ENCODE data around the gene TMCC1.

- TF ChIP-seq CTCF (IDR thresholded peaks at IDR 0.05) (no peak), MAZ (IDR thresholded peaks at IDR 0.05; ENCODE audit: borderline replicate concordance, low read depth, low read length) (no peak), EP300 (IDR thresholded peaks at IDR 0.05) (no peak), JUN (IDR thresholded peaks at IDR 0.05) (no peak; a peak in 1 of 5 replicates), RAD21 (conservative IDR thresholded peaks at IDR 0.05 in 1 of 2, IDR thresholded peaks at IDR 0.05 in 1 of 2) (no peak), RFX5 (IDR thresholded peaks at IDR 0.05) (no peak), CEBPB (IDR thresholded peaks at IDR 0.05) (no peak), ESRRA (IDR thresholded peaks at IDR 0.05; ENCODE audit: borderline replicate concordance, low read length) (no peak), MAX (IDR thresholded peaks at IDR 0.05) (no peak), CHD2 (IDR thresholded peaks at IDR 0.05; ENCODE audit: low read length, partially characterized antibody) (no peak), KDM1A (IDR thresholded peaks at IDR 0.05; ENCODE audit: low read depth) (no peak), FOSL2 (IDR thresholded peaks at IDR 0.05) (no peak), FOSL2 (CRISPR knock-in tag; IDR thresholded peaks at IDR 0.05) (no peak)
- TF ChIP-seq, protein P1, sequence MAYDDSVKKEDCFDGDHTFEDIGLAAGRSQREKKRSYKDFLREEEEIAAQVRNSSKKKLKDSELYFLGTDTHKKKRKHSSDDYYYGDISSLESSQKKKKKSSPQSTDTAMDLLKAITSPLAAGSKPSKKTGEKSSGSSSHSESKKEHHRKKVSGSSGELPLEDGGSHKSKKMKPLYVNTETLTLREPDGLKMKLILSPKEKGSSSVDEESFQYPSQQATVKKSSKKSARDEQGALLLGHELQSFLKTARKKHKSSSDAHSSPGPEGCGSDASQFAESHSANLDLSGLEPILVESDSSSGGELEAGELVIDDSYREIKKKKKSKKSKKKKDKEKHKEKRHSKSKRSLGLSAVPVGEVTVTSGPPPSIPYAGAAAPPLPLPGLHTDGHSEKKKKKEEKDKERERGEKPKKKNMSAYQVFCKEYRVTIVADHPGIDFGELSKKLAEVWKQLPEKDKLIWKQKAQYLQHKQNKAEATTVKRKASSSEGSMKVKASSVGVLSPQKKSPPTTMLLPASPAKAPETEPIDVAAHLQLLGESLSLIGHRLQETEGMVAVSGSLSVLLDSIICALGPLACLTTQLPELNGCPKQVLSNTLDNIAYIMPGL (CRISPR knock-in tag; IDR thresholded peaks at IDR 0.05; ENCODE audit: borderline replicate concordance) = no peak
- TF ChIP-seq, protein P2, sequence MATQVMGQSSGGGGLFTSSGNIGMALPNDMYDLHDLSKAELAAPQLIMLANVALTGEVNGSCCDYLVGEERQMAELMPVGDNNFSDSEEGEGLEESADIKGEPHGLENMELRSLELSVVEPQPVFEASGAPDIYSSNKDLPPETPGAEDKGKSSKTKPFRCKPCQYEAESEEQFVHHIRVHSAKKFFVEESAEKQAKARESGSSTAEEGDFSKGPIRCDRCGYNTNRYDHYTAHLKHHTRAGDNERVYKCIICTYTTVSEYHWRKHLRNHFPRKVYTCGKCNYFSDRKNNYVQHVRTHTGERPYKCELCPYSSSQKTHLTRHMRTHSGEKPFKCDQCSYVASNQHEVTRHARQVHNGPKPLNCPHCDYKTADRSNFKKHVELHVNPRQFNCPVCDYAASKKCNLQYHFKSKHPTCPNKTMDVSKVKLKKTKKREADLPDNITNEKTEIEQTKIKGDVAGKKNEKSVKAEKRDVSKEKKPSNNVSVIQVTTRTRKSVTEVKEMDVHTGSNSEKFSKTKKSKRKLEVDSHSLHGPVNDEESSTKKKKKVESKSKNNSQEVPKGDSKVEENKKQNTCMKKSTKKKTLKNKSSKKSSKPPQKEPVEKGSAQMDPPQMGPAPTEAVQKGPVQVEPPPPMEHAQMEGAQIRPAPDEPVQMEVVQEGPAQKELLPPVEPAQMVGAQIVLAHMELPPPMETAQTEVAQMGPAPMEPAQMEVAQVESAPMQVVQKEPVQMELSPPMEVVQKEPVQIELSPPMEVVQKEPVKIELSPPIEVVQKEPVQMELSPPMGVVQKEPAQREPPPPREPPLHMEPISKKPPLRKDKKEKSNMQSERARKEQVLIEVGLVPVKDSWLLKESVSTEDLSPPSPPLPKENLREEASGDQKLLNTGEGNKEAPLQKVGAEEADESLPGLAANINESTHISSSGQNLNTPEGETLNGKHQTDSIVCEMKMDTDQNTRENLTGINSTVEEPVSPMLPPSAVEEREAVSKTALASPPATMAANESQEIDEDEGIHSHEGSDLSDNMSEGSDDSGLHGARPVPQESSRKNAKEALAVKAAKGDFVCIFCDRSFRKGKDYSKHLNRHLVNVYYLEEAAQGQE (IDR thresholded peaks at IDR 0.05) = no peak
These were observed 288.1 kb downstream of the TMCC1 start for GRCh38 chr3:129605203-129605921.

All from A549 (cell line).